HG02642 (cell line): ENCODE results near the gene CYTH1.

Experiments
- ATAC-seq: cut with Tn5 transposase; IDR thresholded peaks from one replicate; pipeline ENCODE4 v1.9.1; 2021; ENCODE audit warnings: mild to moderate bottlenecking; ENCODE audit not compliant: unreplicated experiment, poor library complexity

Gene CYTH1

DNA sequence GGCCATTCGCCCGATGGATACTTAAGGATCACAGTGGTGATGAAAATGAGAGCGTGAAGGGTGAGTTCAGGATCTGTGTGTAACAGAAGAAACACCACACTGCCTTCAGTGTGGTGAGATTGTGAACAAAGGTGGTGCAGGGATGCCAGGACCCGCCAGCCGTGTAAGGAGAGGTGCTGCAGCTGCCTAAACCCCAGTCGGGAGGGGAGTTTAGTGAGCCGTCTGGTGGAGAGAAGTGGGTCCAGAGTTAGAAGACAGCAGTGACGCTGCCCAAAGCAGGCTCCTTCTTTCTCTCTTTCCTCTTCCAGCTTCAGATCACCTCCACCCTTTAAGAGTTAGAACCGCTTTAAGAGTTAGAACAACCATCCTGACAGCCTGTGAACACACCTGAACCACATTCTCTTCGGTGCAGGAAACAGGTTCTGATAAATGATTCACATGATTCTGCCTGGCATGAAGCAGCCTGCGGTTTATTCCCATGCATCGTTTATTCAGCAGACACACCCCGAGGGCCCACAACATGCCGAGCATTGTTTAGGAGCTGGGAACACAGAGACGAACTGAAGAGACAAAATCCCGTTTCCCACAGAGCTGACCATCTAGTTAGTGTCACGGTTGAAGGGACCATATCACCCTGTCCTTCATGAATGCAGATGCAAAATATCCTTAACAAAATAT is 120.8 kb downstream of the CYTH1 start:
- no peak for ATAC-seq

DNA sequence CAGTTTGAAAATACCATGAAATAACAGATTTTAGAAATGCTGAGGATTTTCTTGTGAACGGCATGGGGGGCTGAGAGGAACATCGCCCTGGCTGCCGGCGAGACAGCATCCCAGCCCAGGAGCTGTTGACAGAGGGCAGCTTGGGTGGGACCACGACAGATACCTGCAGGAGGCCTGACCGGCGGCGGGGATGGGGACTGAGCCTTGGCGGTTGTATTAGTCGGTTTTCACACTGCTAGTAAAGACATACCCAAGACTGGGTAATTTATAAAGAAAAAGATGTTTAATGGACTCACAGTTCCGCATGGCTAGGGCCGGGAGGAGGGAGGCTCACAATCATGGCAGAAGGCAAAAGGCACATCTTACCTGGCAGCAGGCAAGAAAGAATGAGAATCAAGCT is 122.5 kb downstream of the CYTH1 start:
- ATAC-seq, result no peak

DNA sequence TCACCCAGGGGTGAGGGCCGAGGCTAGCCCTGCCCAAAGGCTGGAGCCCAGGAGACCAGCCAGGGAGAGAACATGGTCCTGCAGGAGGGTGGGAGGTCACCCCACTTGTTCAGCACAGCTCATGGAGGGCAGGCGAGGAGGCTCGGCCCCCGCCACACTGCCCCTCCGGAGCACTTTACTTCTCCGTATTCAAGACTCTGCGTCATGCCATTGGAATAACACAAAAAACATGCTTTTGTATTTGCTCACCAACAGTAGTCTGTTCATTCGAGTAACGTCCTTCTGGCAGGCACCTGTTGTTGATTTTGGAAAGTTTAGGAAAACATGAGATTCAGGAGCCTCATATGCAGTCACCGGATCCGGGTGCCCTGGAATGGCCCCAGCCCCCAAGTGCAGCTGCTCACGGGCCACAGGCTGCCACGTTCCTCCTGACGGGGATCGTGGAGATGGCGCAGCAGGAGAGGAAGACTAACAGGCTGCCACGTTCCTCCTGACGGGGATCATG is 123.7 kb downstream of the CYTH1 start:
- ATAC-seq, result no peak

DNA sequence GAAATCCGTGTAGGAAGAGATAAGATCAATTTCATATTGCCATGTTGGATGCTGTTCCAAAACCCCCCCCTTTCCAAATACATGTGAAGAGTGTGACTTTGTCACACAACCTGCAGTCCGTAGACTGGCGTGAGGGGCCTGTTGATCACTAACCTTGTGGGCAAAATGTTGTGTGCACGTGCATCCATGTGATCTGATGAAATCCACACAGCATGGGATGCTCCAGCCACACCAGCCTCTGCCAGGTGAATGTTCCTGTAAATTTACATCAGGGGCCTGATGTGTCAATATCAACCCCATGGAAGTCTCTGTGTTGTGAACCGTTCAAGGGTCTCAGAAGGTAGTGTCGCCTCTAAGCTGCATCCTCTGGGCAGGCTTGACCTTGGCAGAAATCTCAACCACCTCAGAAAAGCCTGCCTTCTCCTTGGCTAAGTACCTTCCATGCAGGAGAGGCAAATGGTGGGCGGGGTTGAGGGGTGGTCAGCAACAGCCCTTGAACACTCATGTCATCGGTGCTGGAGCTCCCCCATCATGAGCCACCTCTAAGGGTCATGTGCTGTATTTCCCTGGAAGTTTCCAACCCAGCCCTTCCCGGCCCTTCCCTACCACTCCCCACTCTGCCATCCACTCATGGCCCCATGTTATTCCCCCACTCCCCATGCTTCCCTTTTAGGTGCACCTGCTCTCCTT is 126.7 kb downstream of the CYTH1 start:
- ATAC-seq, result no peak

DNA sequence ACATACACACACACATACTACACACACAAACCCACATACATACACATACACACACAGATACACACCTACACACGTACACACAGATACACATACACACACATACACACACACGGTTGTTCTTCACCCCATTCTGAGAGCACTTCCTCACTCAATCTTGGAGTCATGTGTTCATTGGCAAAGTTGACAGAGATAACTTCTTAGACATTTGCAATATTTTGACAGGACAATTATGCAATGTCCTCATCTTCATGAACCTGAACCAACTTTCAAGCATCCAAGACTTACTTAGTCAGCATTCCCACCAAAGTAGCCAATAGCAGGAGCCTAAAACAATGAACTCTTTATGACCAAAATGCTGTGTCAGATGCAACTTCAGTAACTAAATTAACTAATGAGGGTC is 127.7 kb downstream of the CYTH1 start:
- no peak for ATAC-seq

DNA sequence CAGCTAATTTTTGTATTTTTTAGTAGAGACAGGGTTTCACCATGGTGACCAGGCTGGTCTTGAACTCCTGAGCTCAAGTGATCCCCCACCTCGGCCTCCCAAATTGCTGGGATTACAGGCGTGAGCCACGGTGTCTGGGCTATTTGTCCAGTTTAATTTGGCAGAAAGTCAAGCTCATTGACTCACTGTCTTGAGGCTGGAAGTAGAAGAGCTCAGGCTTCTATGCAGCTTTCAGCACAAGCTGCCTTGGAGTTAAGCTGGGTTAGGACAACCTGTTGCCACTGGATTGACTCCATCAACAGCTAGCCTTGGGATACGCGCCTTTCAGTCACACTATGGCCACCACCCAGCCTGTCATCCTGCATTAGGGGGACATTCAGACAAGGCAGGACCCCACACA is 128.7 kb downstream of the CYTH1 start:
- ATAC-seq, result no peak

DNA sequence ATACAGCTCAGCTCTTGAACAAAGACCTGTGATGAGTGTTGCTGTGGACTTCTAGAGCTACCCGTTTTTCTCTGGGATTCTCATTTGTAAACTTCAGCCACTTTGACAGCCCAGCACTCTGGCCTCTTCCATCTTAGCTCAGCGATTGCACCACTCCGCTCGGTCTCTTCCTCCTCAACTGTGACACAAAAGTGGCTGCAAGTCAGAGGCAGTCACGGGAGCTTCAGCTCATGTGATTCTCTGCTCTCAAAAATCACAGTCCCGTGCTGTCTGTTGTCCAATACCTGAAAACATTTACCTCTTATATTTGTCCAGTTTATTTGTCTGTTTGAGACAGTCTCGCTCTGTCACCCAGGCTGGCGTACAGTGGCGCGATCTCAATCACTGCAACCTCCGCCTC is 129.2 kb downstream of the CYTH1 start:
- ATAC-seq, result no peak

DNA sequence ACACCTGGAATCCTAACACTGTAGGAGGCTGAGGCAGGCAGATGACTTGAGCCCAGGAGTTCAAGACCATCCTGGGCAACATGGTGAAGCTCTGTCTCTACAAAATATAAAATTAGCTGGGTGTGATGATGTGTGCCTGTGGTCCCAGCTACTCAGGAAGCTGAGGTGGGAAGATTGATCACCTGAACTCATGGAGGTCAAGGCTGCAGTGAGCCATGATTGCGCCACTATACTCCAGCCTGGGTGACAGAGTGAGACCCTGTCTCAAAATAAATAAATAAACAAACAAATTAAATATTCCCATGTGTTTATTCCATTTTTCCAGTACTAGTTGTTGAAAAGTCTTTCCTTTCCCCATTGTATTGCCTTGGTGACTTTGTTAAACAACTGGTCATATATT is 130.0 kb downstream of the CYTH1 start:
- ATAC-seq, result no peak

GRCh38 chr17:78651554-78651953 is 130.5 kb downstream of the CYTH1 start:
- no peak for ATAC-seq

- no peak for ATAC-seq
Observed at GRCh38 chr17:78650093-78650715, 131.9 kb downstream of the CYTH1 start.

- ATAC-seq, result no peak
Observed at GRCh38 chr17:78648293-78648692, 133.8 kb downstream of the CYTH1 start.

DNA sequence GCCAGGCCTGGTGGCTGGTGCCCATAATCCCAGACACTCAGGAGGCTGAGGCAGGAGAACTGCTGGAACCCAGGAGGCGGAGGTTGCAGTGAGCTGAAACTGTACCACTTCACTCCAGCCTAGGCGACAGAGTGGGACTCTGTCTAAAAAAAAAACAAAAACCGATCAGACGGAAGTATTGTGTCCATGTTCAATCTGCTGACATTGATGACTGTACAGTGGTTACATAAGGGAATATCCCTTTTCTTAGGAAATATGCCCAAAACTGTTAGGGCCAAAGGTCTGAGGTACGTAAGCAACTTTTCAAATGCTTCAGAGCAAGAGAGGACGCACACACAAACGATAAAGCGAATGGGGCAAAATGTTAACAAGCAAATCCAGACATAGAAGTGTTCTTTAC is 135.0 kb downstream of the CYTH1 start:
- ATAC-seq, result no peak

DNA sequence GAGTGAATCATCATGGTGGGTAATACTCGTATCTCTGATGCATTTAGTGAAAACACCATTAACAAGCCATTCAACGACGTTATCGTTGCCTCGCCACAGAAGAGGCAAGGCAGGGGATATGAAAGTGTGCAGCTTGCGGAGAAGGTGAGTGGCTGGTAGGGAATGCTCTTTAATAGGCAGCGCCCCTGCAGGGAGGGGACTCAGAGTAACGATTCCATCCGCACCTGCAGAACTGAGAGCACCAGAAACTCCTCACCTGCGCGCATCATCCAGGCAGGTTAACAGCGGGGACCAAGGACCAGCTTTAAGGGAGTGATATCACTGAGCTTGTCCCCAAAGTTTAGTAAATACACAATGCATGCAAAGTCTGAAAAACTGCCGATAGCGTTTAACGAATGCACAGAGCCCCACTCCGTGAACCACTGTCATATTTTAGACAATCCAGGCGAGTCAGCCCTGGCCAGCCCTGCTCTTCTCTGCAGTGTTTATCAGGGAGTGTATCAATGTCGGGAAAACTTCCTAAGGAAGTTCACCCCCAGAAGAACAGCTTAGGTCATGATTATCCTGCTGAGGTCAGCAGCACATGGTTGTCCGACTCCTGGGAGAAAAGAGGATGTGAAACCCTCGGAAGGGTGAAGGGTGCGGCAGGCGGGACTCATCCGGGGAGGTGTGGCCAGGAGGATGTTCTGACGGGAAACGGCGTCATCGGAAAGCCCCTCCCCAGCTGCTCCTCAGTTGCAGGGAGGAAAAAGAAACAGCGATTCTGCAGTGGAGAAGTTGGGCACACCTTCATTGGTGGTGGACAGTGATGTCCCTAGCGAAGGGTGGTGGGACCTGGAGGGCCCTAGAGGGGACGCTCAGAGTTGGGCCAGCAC is 136.4 kb downstream of the CYTH1 start:
- ATAC-seq, result no peak

- no peak for ATAC-seq
Observed at GRCh38 chr17:78644931-78645351, 137.1 kb downstream of the CYTH1 start.

GRCh38 chr17:78644224-78644623 is 137.8 kb downstream of the CYTH1 start:
- ATAC-seq, result no peak

DNA sequence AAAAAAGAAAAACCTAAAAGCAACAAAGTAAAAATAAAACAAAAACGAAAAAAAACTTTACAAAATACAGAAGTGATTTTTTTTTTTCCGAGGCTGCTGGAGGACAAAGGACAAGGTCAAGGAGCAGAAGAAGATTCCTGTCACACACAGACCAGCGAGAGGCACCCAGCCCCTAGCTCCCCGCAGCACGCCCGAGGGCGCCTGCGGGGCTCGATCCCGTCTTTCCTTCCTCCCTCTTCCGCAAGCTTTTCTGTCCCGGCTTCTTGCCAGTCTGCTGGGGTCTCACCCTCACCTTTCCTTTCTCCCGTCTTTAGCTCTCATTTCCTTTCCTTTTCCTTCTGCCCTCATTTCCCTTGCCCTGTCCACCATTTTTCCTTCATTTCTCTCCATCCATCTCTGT is 138.7 kb downstream of the CYTH1 start:
- ATAC-seq, result no peak

DNA sequence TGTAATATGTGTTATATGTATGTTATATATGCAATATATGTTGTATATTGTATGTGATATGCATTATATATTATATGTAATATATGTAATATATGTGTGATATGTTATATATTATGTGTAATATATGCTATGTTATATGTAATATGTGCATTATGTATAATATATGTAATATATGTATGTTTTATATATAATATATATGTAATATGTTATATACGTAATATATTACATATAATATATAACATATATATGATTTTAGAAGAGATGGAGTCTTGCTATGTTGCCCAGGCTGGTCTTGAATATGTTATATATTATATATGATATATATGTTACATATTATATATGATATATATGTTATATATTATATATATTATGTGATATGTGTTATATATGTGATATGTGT is 139.4 kb downstream of the CYTH1 start:
- no peak for ATAC-seq

- ATAC-seq, result no peak
Observed at GRCh38 chr17:78641666-78642065, 140.4 kb downstream of the CYTH1 start.

- ATAC-seq, result no peak
Observed at GRCh38 chr17:78641243-78641642, 140.8 kb downstream of the CYTH1 start.

- no peak for ATAC-seq
Observed at GRCh38 chr17:78640700-78641099, 141.4 kb downstream of the CYTH1 start.
